Neural crest cell (in vitro differentiated cells): ENCODE results near the gene SMAD9. TPM values are rescaled to one million over a fixed set of nuclear protein-coding genes. Genes with fewer than 3 reads are reported as not detected.

Experiments
- DNase-seq: peaks from one replicate; pipeline ENCODE4 v3.0.0; 2021; ENCODE audit warnings: low read depth, mixed read lengths, low spot score
- H3K27ac Mint-ChIP-seq: one replicate; pipeline ENCODE4 v1.8.0; 2021; ENCODE audit warnings: mild to moderate bottlenecking, mixed read lengths; ENCODE audit not compliant: unreplicated experiment
- H3K27me3 Mint-ChIP-seq: 2 replicates; pipeline ENCODE4 v1.8.0; 2021; ENCODE audit warnings: low read depth, mild to moderate bottlenecking, mixed read lengths
- H3K36me3 Mint-ChIP-seq: 2 replicates; pipeline ENCODE4 v1.8.0; 2021; ENCODE audit warnings: low read depth, mild to moderate bottlenecking, mixed read lengths
- H3K4me1 Mint-ChIP-seq: 2 replicates; pipeline ENCODE4 v1.8.0; 2021; ENCODE audit warnings: mixed read lengths
- H3K4me3 Mint-ChIP-seq: one replicate; pipeline ENCODE4 v1.8.0; 2021; ENCODE audit warnings: mild to moderate bottlenecking, mixed read lengths
- H3K9me3 Mint-ChIP-seq: 2 replicates; pipeline ENCODE4 v1.8.0; 2021; ENCODE audit warnings: mixed read lengths
- CTCF ChIP-seq: fragments of 200-600 bp; sonication (generic); conservative IDR thresholded peaks from 2 replicates; pipeline ENCODE4 v1.5.0; 2021; ENCODE audit warnings: antibody characterized with exemption, mild to moderate bottlenecking
- total RNA-seq: library from RNA; stranded (reverse); gene quantifications from 2 replicates; pipeline ENCODE4 v1.2.1, GENCODE V29; 2021

The SMAD9 gene
- total RNA-seq, 1 donor from 2014 or later: 2.2 TPM

DNA sequence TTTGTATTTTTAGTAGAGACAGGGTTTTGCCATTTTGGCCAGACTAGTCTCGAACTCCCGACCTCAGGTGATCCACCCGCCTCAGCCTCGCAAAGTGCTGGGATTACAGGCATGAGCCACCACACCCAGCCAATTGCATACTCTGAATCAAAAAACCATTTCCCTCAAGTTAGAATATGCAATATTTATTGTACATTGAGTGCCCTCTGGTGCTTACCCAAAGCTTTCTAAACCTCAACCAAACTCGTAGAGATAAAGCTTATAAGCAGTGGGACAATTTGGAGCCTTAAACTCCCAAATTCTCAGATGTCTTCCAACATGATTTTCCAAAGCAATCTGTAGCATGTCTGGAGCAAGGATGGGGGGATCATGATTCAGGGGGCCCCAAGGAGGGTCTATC lies 78.6 kb downstream of the SMAD9 start:
- no peaks in the 10 kb centered on the region for H3K36me3 Mint-ChIP-seq
- no peaks in the 10 kb centered on the region for H3K27me3 Mint-ChIP-seq
- H3K4me1 Mint-ChIP-seq: peaks cover 4% of the 10 kb centered on the region
- no peak for DNase-seq
- H3K9me3 Mint-ChIP-seq: no peaks in the 10 kb centered on the region
- H3K27ac Mint-ChIP-seq: no peak overlapping the region
- no peak overlapping the region for H3K4me3 Mint-ChIP-seq
- TF ChIP-seq CTCF: no peak

GRCh38 chr13:36840718-36841250 lies 79.3 kb downstream of the SMAD9 start:
- no peak for DNase-seq

GRCh38 chr13:36839981-36840380 lies 80.1 kb downstream of the SMAD9 start:
- Mint-ChIP-seq H3K36me3 (no peaks in the 10 kb centered on the region), H3K27me3 (no peaks in the 10 kb centered on the region), H3K27ac (no peak overlapping the region), H3K4me3 (no peak overlapping the region), H3K4me1 (peaks cover 4% of the 10 kb centered on the region), H3K9me3 (no peaks in the 10 kb centered on the region)
- DNase-seq: no peak
- no peak for TF ChIP-seq CTCF

More at GRCh38 chr13:36840718-36841250, 79.3 kb downstream of the SMAD9 start:
- TF ChIP-seq CTCF: no peak
- Mint-ChIP-seq H3K9me3 (no peaks in the 10 kb centered on the region), H3K36me3 (no peaks in the 10 kb centered on the region), H3K4me1 (peaks cover 4% of the 10 kb centered on the region), H3K27me3 (no peaks in the 10 kb centered on the region), H3K4me3 (no peak overlapping the region), H3K27ac (no peak overlapping the region)

- no peak overlapping the region for H3K27ac Mint-ChIP-seq
- no peak for DNase-seq
- TF ChIP-seq CTCF: no peak
- H3K9me3 Mint-ChIP-seq: no peaks in the 10 kb centered on the region
- no peaks in the 10 kb centered on the region for H3K36me3 Mint-ChIP-seq
- no peak overlapping the region for H3K4me3 Mint-ChIP-seq
- H3K27me3 Mint-ChIP-seq: no peaks in the 10 kb centered on the region
- H3K4me1 Mint-ChIP-seq: peaks cover 4% of the 10 kb centered on the region
These were observed 80.8 kb downstream of the SMAD9 start for GRCh38 chr13:36839281-36839680.

DNA sequence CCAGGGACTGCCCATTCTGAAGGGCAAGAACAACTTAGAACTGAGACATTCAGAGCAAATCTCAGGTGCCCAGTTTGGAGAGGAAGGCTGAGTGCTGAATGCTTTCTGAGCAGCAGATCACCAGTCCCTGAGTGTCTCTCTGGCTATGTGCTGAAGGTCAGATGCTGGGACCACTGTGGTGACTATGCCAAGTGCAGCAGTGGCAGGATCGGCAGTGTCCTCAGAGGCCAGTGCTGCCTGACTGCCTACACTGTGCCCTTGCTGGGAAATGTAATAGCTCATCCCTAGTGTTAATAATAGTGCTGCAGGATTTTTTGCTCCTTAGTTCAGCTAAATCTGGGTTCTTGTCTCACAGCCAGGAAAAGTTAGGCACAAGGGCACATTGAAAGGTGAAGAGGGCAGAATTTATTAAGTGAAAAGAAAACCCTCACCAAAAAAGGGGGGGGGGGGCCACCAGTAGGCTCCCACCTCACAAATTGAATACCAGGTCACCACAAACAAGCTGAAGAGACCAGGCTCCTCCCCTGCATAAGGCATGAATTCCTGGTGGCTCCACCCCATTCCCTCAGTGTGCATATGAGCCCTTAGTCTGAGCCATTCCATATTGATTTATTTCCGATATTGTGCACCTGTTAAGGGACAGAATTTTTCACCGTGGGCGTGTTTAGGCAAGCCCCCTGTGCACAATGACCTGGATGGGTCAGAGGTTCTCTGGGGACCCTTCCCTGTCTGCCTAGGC lies 82.5 kb downstream of the SMAD9 start:
- H3K27me3 Mint-ChIP-seq: no peaks in the 10 kb centered on the region
- DNase-seq: no peak
- TF ChIP-seq CTCF: no peak
- peaks cover 4% of the 10 kb centered on the region for H3K4me1 Mint-ChIP-seq
- H3K36me3 Mint-ChIP-seq: no peaks in the 10 kb centered on the region
- no peaks in the 10 kb centered on the region for H3K9me3 Mint-ChIP-seq
- no peak overlapping the region for H3K27ac Mint-ChIP-seq
- H3K4me3 Mint-ChIP-seq: no peak overlapping the region
